ENCODE data around the gene RGS7.
"Not testable (repeated sequence)": the region's sequence is repeated elsewhere in the genome, so short reads cannot be mapped to it uniquely, and the experiment has no call there.

RGS7 gene

DNA sequence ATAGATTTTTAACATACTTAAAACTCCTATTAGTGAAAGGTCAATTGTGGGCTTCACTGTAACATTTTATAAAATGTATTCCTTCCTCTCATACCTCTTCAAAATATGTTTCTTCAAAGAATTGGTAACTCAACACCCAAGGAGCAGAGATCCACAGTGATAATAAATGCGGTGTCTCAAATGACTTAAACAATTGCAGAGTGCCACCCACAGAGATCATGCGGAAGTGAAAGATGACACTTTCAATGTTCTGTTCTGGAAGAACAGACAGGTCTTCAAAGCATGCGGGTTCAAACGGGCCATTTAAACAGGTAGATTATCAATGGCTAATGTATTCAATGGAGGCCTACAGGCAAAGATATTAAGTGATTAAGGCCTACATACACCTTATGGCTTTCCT lies 588.0 kb downstream of the RGS7 start:
- Histone ChIP-seq H3K18ac (ENCODE audit: low read length) (no peak overlapping the region), H3K79me2 (ENCODE audit: control insufficient read depth, insufficient read depth, low read length) (no peaks in the 10 kb centered on the region), H2AK5ac (ENCODE audit: low read length) (no peak overlapping the region), H3K56ac (ENCODE audit: low read length) (no peak overlapping the region), H2BK5ac (ENCODE audit: low read length) (no peak overlapping the region), H3K79me1 (ENCODE audit: low read length) (no peaks in the 10 kb centered on the region), H3K27ac (ENCODE audit: low read depth, low read length) (no peak overlapping the region), H3K36me3 (ENCODE audit: control insufficient read depth, insufficient read depth, low read length) (no peaks in the 10 kb centered on the region), H3K4me3 (ENCODE audit: low read length) (no peak overlapping the region), H2BK120ac (ENCODE audit: low read depth, low read length) (no peak overlapping the region), H2BK15ac (replicated peaks; ENCODE audit: low read depth) (no peak overlapping the region), H4K8ac (ENCODE audit: low read depth, low read length) (no peak overlapping the region), H3K23ac (ENCODE audit: low read length) (no peak overlapping the region), H3K9ac (ENCODE audit: low read length) (no peak overlapping the region), H3K27me3 (ENCODE audit: insufficient read depth, low read length, poor library complexity) (no peaks in the 10 kb centered on the region), H3K4me1 (ENCODE audit: control insufficient read depth, low read depth, low read length) (peaks cover 4% of the 10 kb centered on the region), H3K4ac (ENCODE audit: low read depth, low read length) (no peak overlapping the region), H3K4me2 (ENCODE audit: low read length) (no peak overlapping the region), H4K5ac (ENCODE audit: low read length) (no peak overlapping the region)
- WGBS (ENCODE audit: extremely low coverage, insufficient coverage, low lambda C conversion rate): no CpG with 5 or more reads among the region's 4 CpGs
- DNase-seq: peak; percentile 37

DNA sequence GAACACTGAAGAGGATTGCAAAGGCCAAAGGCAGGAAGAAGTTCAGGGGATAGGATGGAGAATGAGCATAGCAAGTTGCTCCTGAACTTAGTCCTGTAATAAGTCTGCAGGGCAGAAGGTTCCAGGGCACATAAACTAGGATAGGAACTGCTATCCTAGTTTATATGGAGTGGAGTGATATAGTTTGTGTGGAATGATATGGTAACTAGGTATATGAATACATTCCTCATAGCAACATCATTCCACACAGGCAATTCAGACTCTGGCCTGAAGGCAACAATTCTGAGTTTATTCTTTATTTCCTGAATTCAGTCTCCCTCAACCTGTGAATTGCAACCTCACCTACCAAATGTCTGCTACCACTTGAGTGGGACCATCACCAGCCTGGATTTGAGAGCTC lies 590.2 kb downstream of the RGS7 start:
- Histone ChIP-seq H3K4me2 (ENCODE audit: low read length) (no peak overlapping the region), H3K4me1 (ENCODE audit: control insufficient read depth, low read depth, low read length) (peaks cover 4% of the 10 kb centered on the region), H3K4ac (ENCODE audit: low read depth, low read length) (peak overlapping the region; percentile 27), H4K5ac (ENCODE audit: low read length) (no peak overlapping the region), H4K8ac (ENCODE audit: low read depth, low read length) (no peak overlapping the region), H3K56ac (ENCODE audit: low read length) (no peak overlapping the region), H2AK5ac (ENCODE audit: low read length) (no peak overlapping the region), H2BK15ac (replicated peaks; ENCODE audit: low read depth) (no peak overlapping the region), H2BK120ac (ENCODE audit: low read depth, low read length) (no peak overlapping the region), H3K79me1 (ENCODE audit: low read length) (no peaks in the 10 kb centered on the region), H3K4me3 (ENCODE audit: low read length) (no peak overlapping the region), H3K9ac (ENCODE audit: low read length) (no peak overlapping the region), H3K18ac (ENCODE audit: low read length) (no peak overlapping the region), H3K27me3 (ENCODE audit: insufficient read depth, low read length, poor library complexity) (no peaks in the 10 kb centered on the region), H3K79me2 (ENCODE audit: control insufficient read depth, insufficient read depth, low read length) (no peaks in the 10 kb centered on the region), H3K36me3 (ENCODE audit: control insufficient read depth, insufficient read depth, low read length) (no peaks in the 10 kb centered on the region), H2BK5ac (ENCODE audit: low read length) (no peak overlapping the region), H3K23ac (ENCODE audit: low read length) (no peak overlapping the region), H3K27ac (ENCODE audit: low read depth, low read length) (no peak overlapping the region)
- no peak for DNase-seq

DNA sequence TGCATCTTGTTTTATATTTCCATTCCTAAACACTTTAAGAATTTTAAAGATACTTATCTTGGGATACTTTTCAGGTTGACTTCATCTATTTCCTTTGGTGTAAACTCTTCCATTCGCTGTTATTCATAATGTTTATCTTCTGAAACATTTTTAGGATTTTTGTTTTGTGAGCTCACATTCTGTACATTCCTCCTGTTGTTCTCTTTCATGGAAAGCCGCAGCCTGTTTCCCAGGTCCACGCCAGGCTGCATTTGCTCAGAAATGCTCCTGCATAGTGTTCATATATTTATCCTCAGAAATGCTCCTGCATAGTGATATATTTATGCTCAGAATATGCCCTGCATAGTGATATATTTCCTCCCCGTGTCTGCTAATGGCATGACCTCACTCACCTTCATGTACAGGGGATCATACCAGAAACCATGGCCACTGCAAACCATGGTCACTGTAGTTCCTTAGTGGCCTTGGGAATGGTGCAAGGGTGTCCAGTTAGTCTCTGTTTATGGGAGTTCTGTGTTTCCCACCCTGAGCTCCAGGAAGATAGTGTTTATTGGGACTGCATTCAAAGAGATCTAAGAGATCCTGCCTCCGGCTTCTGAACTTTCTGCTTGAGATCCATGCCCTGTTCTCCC lies 591.2 kb downstream of the RGS7 start:
- WGBS (ENCODE audit: extremely low coverage, insufficient coverage, low lambda C conversion rate): no CpG with 5 or more reads among the region's 5 CpGs
- Histone ChIP-seq H3K79me1 (ENCODE audit: low read length) (no peaks in the 10 kb centered on the region), H4K8ac (ENCODE audit: low read depth, low read length) (no peak overlapping the region), H3K4me1 (ENCODE audit: control insufficient read depth, low read depth, low read length) (peaks cover 4% of the 10 kb centered on the region), H2BK120ac (ENCODE audit: low read depth, low read length) (no peak overlapping the region), H3K4ac (ENCODE audit: low read depth, low read length) (no peak overlapping the region), H2BK15ac (replicated peaks; ENCODE audit: low read depth) (no peak overlapping the region), H3K9ac (ENCODE audit: low read length) (no peak overlapping the region), H3K4me3 (ENCODE audit: low read length) (no peak overlapping the region), H3K36me3 (ENCODE audit: control insufficient read depth, insufficient read depth, low read length) (no peaks in the 10 kb centered on the region), H2BK5ac (ENCODE audit: low read length) (peak overlapping the region; percentile 46), H3K23ac (ENCODE audit: low read length) (no peak overlapping the region), H3K18ac (ENCODE audit: low read length) (no peak overlapping the region), H3K27me3 (ENCODE audit: insufficient read depth, low read length, poor library complexity) (no peaks in the 10 kb centered on the region), H3K56ac (ENCODE audit: low read length) (peak overlapping the region; percentile 28), H3K4me2 (ENCODE audit: low read length) (no peak overlapping the region), H3K79me2 (ENCODE audit: control insufficient read depth, insufficient read depth, low read length) (no peaks in the 10 kb centered on the region), H4K5ac (ENCODE audit: low read length) (no peak overlapping the region), H3K27ac (ENCODE audit: low read depth, low read length) (no peak overlapping the region), H2AK5ac (ENCODE audit: low read length) (no peak overlapping the region)
- DNase-seq: peak; percentile 76

DNA sequence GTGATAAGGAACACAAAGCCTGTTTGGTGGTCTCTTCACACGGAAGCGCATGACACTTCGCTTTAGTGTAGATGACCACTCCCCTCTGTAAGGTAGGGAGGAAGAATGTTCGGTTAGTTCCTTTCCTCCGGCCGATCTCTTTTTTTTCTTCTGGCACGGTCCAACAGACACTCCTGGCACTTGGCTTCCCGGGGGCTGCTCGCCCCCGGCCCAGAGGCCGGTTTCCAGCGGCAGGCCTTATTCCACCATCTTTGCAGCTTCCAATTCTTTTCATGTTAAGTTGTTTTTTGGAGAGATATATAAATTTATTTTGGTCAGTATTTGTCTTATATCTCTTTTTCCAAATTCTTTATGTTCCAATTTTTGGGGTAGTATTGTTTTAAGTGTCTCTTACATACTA lies 593.2 kb downstream of the RGS7 start:
- no peaks in the 10 kb centered on the region for H3K36me3 ChIP-seq (ENCODE audit: control insufficient read depth, insufficient read depth, low read length)
- H3K56ac ChIP-seq (ENCODE audit: low read length): no peak overlapping the region
- no peak for DNase-seq
- H3K27ac ChIP-seq (ENCODE audit: low read depth, low read length): no peak overlapping the region
- H2BK120ac ChIP-seq (ENCODE audit: low read depth, low read length): no peak overlapping the region
- no peak overlapping the region for H2BK5ac ChIP-seq (ENCODE audit: low read length)
- H2AK5ac ChIP-seq (ENCODE audit: low read length): no peak overlapping the region
- no peaks in the 10 kb centered on the region for H3K79me2 ChIP-seq (ENCODE audit: control insufficient read depth, insufficient read depth, low read length)
- WGBS (ENCODE audit: extremely low coverage, insufficient coverage, low lambda C conversion rate): no CpG with 5 or more reads among the region's 12 CpGs
- no peak overlapping the region for H3K23ac ChIP-seq (ENCODE audit: low read length)
- no peak overlapping the region for H3K9ac ChIP-seq (ENCODE audit: low read length)
- H3K4me3 ChIP-seq (ENCODE audit: low read length): no peak overlapping the region
- H4K5ac ChIP-seq (ENCODE audit: low read length): no peak overlapping the region
- no peak overlapping the region for H3K18ac ChIP-seq (ENCODE audit: low read length)
- H3K27me3 ChIP-seq (ENCODE audit: insufficient read depth, low read length, poor library complexity): no peaks in the 10 kb centered on the region
- H3K4me1 ChIP-seq (ENCODE audit: control insufficient read depth, low read depth, low read length): peaks cover 2% of the 10 kb centered on the region
- H3K79me1 ChIP-seq (ENCODE audit: low read length): no peaks in the 10 kb centered on the region
- H3K4ac ChIP-seq (ENCODE audit: low read depth, low read length): no peak overlapping the region
- no peak overlapping the region for H3K4me2 ChIP-seq (ENCODE audit: low read length)
- H4K8ac ChIP-seq (ENCODE audit: low read depth, low read length): no peak overlapping the region
- H2BK15ac ChIP-seq (replicated peaks; ENCODE audit: low read depth): no peak overlapping the region

DNA sequence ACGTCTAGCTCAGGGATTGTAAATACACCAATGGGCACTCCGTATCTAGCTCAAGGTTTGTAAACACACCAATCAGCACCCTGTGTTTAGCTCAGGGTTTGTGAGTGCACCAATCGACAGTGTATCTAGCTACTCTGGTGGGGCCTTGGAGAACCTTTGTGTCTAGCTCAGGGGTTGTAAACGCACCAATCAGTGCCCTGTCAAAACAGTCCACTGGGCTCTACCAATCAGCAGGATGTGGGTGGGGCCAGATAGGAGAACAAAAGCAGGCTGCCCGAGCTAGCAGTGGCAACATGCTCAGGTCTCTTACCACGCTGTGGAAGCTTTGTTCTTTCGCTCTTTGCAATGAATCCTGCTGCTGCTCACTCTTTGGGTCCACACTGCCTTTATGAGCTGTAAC lies 593.9 kb downstream of the RGS7 start:
- DNase-seq; H3K79me2 ChIP-seq (ENCODE audit: control insufficient read depth, insufficient read depth, low read length); H3K79me1 ChIP-seq (ENCODE audit: low read length); H3K4me2 ChIP-seq (ENCODE audit: low read length); H3K56ac ChIP-seq (ENCODE audit: low read length); H3K27ac ChIP-seq (ENCODE audit: low read depth, low read length); H3K23ac ChIP-seq (ENCODE audit: low read length); H3K4me1 ChIP-seq (ENCODE audit: control insufficient read depth, low read depth, low read length); H3K27me3 ChIP-seq (ENCODE audit: insufficient read depth, low read length, poor library complexity); H2BK15ac ChIP-seq (replicated peaks; ENCODE audit: low read depth); H3K9ac ChIP-seq (ENCODE audit: low read length); H2BK5ac ChIP-seq (ENCODE audit: low read length); H3K4ac ChIP-seq (ENCODE audit: low read depth, low read length); H4K5ac ChIP-seq (ENCODE audit: low read length); H2BK120ac ChIP-seq (ENCODE audit: low read depth, low read length); H2AK5ac ChIP-seq (ENCODE audit: low read length); H3K4me3 ChIP-seq (ENCODE audit: low read length); H3K36me3 ChIP-seq (ENCODE audit: control insufficient read depth, insufficient read depth, low read length); H4K8ac ChIP-seq (ENCODE audit: low read depth, low read length); H3K18ac ChIP-seq (ENCODE audit: low read length): not testable (repeated sequence)
- no CpG with 5 or more reads among the region's 7 CpGs for WGBS (ENCODE audit: extremely low coverage, insufficient coverage, low lambda C conversion rate)

DNA sequence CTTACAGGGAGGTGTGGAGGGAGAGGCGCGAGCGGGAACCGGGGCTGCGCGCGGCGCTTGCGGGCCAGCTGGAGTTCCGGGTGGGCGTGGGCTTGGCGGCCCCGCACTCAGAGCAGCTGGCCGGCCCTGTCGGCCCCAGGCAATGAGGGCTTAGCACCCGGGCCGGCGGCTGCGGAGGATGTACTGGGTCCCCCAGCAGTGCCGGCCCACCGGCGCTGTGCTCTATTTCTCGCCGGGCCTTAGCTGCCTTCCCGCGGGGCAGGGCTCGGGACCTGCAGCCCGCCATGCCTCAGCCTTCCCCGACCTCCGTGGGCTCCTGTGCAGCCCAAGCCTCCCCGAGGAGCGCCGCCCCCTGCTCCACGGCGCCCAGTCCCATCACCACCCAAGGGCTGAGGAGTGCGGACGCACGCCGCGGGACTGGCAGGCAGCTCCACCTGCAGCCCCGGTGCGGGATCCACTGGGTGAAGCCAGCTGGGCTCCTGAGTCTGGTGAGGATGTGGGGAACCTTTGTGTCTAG lies 594.5 kb downstream of the RGS7 start:
- H3K36me3 ChIP-seq (ENCODE audit: control insufficient read depth, insufficient read depth, low read length); H3K27ac ChIP-seq (ENCODE audit: low read depth, low read length); H3K4me3 ChIP-seq (ENCODE audit: low read length); DNase-seq; H4K5ac ChIP-seq (ENCODE audit: low read length); H2BK120ac ChIP-seq (ENCODE audit: low read depth, low read length); H3K23ac ChIP-seq (ENCODE audit: low read length); H3K56ac ChIP-seq (ENCODE audit: low read length); H3K79me1 ChIP-seq (ENCODE audit: low read length); H3K9ac ChIP-seq (ENCODE audit: low read length); H2BK15ac ChIP-seq (replicated peaks; ENCODE audit: low read depth); H2BK5ac ChIP-seq (ENCODE audit: low read length); H2AK5ac ChIP-seq (ENCODE audit: low read length); H3K18ac ChIP-seq (ENCODE audit: low read length); H3K4me2 ChIP-seq (ENCODE audit: low read length); H3K4me1 ChIP-seq (ENCODE audit: control insufficient read depth, low read depth, low read length); H3K27me3 ChIP-seq (ENCODE audit: insufficient read depth, low read length, poor library complexity); H4K8ac ChIP-seq (ENCODE audit: low read depth, low read length); H3K79me2 ChIP-seq (ENCODE audit: control insufficient read depth, insufficient read depth, low read length); H3K4ac ChIP-seq (ENCODE audit: low read depth, low read length): not testable (repeated sequence)
- WGBS (ENCODE audit: extremely low coverage, insufficient coverage, low lambda C conversion rate): no CpG with 5 or more reads among the region's 42 CpGs
